Measurements from ENCODE around the gene LKAAEAR1.
"Not testable (repeated sequence)": the region's sequence is repeated elsewhere in the genome, so short reads cannot be mapped to it uniquely, and the experiment has no call there.

Gene LKAAEAR1

DNA sequence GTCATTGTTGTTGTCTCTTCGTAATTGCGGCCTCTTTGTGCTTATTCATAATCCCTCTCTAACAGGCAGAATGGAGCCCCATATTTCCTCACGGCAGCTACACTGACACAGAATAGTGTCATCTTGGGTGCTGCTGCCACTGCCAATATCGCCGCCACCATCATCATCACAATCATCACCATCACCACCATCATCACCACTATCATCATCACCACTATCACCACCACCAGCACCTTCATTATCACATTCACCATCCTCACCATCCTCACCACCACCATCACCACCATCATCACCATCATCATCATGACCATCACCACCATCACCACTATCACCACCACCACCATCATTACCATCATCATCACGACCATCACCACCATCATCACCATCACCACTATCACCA, 12.3 kb upstream of the LKAAEAR1 start:
- no peak for DNase-seq

DNA sequence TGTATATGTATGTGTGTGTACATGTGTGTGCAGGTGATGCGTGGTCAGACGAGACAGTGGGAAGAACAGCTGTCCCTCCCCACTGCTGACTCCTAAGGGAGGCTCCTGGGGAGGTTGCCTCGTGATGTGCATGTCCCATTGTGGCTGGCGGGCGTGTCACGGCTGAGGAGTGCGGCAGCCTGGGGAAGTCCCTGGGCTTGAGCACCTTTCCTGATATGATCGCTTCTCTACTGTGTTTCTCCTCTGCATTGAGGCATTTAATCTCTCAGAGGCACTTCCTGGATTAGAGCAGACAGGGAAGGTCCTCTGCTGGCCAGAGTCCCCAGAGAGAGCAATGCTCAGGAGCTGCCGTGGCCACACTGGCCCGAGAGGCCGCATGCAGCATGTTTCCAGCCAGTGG, 11.7 kb upstream of the LKAAEAR1 start:
- no peak for DNase-seq

DNA sequence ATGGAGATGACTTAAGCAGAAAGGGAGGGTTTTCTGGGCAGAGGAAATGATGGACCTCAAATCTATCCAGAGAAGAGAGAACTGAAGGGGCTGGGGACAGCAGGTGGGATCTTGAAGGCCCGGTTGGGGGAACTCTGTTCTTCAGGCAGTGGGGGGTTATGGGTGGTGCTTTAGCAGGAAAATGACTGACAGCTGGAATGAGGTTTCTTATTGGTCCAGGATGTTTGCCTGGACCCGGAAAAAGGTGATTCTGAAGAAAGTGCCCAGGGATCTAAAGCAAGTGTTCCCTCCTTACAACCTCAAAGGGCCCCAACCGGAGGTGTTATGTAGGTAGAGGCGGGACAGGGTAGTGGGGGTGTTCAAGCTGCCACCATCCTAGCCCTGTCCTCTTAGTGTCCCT, 11.3 kb upstream of the LKAAEAR1 start:
- DNase-seq = no peak

DNA sequence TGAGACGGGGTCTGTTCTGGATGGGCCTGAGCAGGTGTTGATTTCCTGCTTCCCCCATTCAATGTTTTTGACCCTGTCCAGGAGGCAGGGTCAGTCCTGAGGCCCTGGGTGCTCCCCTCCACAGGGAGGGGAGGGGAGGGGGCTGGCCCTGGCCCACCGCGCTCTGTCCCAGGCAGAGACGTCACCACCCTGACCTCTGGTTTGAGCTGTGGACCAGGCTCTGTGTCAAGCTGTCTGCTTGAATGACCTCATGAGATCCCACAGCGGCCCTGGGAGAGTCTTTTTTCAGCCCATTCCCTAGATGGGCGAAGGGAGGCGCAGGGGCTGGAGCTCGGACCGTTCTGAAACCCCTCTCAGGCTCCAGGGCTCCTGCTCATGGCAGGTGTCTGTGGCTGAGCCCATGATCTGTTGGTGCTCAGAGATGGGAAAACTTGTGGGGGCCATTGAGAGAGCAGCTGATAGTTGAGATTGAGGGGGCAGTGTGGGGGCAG, 8.9 kb upstream of the LKAAEAR1 start:
- no peak for DNase-seq

DNA sequence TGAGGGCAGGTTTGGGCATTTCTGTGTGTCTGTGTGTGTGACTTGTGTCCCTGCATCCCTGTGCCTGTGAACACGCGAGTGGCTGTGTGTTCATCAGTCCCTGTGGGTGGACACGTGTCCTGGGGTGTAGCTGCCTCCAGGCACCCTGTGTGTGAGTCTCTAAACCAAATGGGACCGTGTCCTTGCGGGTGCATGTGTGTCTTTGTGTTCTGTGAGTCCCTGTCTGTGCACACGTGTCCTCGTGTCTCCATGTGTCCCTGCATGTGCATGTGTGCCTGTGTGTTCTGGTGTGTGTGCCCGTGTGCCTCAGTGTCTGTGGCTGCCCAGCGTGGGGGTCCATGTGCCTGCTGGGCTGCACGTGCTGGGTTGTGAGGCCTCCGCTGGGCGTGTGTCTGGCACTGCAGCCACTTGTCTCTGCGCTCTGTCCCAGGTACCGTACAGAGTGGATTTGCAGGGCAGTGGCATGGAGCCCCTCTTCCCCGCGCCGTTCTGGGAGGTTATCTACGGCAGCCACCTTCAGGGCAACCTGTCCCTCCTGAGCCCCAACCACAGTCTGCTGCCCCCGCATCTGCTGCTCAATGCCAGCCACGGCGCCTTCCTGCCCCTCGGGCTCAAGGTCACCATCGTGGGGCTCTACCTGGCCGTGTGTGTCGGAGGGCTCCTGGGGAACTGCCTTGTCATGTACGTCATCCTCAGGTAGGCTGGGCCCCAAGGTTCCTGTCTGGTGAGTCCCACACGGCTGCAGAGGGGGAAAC, 8.2 kb upstream of the LKAAEAR1 start:
- no peak for DNase-seq

DNA sequence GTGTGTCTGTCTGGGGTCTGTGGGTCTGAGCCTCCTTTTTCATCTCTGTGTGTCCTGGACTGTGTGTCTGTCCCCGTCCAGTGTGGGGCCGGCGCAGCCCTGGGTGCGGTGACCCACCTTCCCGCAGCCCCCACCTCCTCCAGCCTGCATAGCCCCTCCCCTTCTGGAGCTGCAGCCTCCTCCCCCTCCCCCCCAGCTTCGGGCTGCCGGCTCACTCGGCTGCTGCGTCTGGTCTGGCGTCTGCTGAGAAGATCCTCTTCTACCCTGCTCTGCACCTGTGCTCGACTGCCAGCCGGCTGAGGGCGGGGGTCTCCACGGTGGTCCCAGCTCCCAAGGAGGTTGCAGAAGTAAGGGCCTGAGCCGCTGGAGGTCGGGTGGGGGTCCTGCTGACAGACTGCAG, 7.6 kb upstream of the LKAAEAR1 start:
- no peak for DNase-seq

DNA sequence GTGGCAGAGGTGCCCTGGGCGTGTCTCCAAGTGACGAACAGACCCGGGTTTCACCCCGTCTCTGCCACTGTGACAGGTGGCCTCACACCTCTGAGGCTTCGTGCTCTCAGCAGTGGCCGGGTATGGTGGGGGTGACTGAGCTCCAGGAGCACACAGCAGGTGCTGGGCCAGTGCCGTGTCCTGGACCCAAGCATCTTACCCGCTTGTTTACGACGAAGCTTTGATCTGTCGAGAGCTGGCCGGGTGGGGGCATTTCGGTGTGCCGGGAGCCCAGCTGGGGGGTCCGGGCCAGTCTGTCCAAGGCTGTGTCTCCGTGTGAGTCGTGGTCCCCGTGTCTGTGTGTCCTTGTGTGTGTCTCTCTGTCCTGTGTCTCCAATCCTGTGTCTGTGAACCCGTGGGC, 7.1 kb upstream of the LKAAEAR1 start:
- no peak for DNase-seq

DNA sequence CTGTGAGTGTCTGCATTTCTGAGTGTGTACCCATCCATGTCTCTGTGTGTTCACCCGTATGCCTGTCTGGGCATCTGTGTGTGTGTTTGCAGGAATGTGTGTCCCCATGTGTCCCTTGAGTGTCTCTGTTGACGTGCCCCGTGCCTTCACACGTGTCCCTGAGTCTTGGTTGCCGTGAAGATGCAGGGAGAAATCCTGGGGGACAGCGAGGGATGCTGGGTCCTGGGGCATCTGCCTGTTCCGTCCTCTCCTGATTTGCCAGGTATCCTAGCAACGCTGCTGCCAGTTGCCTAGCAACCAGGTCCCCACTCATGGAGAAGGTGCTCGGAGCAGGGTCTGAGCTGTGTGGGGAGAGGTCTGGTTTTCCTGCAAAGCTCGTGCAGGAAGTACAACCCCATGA, 6.0 kb upstream of the LKAAEAR1 start:
- no peak for DNase-seq

DNA sequence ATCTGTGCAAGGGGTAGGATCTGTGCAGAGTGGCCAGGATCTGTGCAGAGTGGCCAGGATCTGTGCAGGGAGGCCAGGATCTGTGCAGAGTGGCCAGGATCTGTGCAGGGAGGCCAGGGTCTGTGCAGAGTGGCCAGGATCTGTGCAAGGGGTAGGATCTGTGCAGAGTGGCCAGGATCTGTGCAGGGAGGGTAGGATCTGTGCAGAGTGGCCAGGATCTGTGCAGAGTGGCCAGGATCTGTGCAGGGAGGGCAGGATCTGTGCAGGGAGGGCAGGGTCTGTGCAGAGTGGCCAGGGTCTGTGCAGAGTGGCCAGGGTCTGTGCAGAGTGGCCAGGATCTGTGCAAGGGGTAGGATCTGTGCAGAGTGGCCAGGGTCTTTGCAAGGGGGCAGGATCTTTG, 4.4 kb upstream of the LKAAEAR1 start:
- DNase-seq = not testable (repeated sequence)

DNA sequence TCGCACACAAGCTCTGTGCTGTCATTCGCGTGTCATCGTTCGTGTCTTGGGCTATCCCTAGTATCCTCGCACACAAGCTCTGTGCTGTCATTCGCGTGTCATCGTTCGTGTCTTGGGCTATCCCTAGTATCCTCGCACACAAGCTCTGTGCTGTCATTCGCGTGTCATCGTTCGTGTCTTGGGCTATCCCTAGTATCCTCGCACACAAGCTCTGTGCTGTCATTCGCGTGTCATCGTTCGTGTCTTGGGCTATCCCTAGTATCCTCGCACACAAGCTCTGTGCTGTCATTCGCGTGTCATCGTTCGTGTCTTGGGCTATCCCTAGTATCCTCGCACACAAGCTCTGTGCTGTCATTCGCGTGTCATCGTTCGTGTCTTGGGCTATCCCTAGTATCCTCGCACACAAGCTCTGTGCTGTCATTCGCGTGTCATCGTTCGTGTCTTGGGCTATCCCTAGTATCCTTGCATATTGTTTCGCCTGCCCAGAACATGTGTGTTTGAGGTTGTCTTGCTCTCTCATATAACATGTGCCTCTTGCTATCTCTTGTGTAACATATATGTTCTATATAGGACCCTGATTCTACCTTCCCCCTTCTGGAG, 3.1 kb upstream of the LKAAEAR1 start:
- DNase-seq = not testable (repeated sequence)

DNA sequence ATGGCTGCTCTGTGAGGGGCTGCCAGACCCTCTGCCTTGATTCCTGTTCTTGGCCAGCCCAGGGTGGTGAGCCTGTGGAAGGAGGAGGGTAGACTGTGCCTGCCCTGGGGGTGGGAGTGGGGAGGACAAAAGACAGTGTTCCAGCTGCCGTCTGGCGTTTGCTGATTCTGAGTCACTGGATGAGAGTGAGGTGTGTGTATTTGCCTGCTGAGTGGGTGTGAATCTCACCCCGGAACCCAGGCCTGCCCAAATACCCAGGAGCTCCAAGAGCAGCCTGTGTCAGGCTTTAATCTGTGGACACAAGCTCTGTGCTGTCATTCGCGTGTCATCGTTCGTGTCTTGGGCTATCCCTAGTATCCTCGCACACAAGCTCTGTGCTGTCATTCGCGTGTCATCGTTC, 2.6 kb upstream of the LKAAEAR1 start:
- DNase-seq = no peak

DNA sequence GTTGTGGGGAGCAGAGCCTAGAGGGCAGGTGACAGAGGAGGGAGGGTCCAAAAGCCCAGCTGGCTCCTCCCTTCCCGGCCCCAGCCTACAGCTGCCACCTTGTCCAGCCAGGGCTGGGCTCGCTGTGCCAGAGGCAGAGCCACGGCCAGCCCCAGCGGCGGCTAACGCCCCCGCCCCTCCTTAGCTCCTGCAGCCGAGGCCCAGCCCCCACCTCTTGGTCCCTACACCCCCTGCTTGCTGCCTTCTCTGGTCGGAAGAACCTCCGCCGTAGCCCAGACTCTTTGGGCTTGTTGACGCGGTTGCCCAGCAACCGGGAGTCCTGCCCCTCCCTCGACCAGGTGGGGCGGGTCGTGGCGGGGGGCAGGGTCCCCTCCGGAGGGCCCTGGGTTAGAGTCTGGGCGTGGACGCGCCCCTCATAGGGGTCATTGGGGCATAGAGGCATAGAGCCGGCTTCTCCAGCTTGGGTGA, 521 bp upstream of the LKAAEAR1 start:
- DNase-seq = no peak

DNA sequence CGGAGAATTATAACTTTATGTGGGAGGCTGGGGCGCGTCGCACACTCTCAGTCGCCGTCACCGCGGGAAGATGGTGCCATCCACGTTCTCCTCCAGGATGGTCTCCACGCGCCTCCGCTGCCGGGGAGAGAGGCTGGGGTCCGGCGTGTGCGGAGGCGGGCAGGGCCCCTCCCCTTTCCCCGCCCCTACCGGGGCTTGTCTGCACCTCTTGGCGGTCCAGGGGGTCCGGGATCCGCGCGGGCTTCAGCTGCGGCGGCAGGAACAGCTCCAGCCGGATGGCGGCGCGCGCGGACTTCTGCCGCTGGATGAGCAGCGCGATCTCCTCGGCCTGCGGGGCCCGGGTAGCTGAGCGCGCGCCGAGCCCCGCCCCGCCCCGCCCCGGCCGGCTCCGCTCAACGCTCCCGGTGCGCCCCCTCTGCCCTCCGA, 807 bp downstream of the LKAAEAR1 start:
- DNase-seq = peak; percentile 81

DNA sequence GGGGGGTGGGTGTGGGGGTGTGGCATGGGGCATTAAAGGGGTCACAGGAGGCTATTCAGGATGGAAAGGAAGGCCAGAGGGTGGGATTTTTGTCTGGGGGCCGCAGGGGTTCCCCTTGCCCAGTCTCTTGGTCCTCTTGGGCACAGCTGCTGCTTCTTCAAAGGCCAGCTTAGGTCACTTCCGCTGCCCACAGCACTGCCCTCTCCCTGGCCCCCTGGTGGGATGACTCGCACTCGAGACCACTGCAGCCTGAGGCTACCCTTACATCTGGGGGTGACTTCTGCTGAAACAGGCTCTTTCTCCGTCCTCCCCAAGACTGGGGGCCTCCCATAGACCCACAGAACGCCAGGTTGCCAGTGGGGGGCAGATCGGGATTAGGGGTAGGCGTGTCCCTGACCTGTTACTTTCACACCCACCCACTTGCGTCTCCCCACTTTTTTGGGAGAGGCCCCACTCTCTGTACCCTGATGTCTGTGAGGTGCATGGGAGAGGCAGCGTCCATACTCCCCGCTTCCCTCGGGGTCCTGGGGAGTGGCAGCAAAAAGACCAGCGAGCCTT, 1.3 kb downstream of the LKAAEAR1 start:
- no peak for DNase-seq

DNA sequence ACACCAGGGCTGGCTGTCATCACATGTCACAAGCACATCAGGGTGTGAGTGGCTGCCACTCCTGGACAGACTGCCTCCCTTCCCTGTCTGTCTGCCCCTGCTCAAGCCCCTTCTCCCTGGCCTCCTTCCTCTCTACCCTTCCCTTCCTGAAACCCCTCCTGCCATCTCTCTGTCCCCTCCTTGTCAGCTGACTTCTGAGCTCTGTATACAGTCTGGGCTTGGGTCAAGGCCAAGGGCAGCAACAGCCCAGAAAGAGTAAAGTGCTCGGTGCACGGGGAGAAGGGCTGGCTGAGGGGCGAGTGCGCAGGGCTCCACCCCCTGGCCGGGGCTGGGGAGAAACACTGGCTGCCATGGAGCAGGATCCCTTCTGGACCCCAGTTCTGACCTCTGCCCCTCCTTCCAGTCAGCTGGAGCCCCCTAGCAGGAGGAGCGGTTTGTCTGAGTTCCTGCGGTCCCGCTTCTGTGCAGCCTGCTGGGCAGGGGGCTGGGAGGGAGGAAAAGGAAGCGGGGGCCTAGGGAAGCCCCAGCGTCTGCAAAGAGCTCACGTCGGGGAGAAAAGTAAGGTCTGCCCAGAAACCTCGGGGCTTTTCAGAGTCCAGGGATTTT, 2.0 kb downstream of the LKAAEAR1 start:
- no peak for DNase-seq

DNA sequence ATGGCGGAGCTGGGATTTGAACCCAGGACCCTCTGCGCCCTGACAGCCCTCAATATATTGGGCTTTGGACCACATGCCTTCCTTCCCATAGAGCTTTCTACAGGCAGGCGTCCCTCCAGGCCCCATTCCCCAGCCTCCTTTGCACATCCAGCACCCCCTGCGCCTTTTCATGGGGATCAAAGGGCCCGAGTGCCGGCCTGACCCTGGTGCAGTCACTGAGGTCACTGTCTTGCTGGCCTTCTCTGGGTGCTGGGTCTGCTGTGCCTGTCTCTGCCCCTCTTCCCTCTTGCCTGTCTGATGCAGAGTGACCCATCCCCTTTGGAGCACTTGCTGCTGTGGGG, 2.6 kb downstream of the LKAAEAR1 start:
- DNase-seq = no peak

DNA sequence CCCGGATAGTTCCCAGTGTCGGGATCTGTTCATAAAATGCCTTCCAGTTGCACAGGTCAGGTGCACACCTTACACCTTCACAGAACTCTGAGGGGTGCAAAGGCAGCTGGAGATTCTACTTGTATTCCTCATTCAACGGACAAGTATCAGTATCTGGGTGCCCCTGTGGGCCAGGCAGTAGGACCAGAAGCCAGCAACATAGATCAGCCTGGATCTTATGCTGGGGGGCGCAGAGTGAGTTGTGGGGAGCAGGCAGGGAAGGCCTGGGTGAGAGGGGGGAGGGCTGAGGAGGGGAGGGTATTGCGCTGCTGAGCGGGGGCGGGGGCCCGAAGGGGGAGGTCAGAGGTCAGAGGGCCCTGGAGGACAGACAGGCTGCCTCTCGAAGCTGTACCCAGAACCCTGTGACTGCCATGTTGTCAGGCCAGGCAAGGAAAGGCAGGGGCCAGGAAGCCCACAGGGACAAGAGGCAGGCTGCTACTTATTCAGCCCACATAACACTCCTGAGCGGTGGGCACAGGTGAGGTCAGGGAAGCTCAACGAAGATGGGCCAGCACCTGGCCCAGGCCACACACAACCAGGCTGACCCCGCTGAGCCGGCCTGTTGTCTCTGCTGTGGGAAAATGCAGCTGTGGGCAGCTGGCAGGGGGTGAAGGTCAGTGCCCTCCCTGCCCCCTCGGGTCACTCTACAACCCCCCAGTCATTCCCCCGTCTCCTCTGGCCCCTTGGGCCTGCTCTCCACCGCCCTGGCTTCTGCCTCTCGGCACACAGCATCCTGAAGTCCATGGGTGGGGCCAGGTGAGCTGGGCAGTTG, 3.2 kb downstream of the LKAAEAR1 start:
- no peak for DNase-seq

DNA sequence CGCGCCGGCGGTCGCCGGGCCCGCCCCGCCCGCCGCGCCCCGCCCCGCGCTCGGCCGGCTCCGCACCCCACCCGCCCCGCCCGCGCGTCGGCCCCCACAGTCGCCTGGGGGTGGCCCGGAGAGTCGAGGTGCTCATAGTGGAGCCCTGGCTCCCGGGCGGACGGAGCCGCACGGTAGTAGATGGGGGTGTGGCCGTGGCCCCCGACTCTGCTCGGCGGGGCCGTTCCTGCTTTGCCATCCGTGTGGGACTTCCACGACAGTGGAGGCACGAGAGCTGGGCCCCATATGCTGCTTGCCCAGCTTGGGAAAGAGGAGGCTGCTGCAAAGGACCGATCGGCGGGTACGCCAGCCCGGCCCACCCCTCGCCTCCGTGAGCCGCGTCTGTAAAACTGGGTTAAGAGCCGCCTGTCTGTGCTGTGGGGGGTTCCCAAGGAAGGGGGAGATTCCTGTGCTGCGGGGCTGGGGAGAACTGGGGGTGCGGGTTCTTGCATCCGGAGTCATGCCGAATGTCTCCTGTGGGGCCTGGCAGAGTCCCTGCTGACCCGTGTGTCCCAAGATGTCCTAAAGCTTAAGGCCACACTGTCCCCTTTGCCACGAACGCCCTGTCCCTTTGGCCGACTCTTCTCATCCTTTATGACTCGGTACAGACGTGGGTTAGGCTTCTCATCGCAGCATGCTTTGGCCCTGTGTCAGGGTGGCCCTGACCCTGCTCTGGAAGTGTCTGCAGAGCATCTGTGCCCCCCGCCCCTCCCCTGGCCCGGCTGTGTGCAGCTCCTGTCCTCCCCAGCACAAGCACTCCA, 4.0 kb downstream of the LKAAEAR1 start, which contains the start of gene OPRL1:
Gene OPRL1, plus strand, starts transcription at position 70 of the 800 bp plus-strand sequence. CDS start 12,639 bp downstream, outside the sequence.
- no peak for DNase-seq

DNA sequence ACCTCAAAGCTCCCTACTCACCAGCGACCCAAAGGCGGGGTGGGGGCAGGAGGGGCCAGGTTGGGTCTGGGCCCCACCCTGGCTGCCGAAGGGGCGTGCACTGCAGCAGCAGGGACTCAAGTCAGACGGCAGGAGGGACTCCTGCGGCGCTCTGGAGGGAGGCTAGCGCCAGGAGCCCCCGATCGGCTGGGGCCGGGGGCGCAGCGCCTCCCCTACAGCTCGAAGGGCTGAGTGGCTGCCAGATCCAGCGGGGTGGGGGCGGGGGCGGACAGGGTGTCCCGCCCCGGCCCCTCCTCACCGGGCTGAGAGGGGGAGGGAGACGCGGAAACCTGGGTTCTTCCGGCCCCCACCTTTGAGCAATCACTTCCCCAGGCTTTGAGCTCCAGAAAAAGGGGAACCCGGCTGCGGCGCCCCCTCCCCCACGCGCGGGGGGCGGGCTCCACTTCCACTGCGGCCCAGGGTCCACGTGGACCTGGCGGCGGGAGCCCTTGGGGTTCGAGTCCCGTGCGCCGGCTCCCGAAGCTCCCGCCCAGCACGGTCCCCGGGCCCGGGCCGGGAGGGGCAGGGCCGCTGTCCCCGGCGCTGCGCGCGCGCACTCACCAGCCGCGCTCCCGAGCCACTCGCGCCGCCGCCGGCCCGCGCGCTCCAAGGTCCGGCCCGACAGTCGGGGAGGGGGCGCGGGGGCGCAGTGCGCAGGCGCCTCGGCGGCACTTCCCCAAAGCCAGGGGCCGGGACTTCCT, 4.8 kb downstream of the LKAAEAR1 start, which contains the start of gene RGS19:
Gene RGS19, minus strand, starts transcription at position 246 of the 740 bp plus-strand sequence. CDS start 2,632 bp downstream, outside the sequence.
- peak; percentile 85 for DNase-seq

DNA sequence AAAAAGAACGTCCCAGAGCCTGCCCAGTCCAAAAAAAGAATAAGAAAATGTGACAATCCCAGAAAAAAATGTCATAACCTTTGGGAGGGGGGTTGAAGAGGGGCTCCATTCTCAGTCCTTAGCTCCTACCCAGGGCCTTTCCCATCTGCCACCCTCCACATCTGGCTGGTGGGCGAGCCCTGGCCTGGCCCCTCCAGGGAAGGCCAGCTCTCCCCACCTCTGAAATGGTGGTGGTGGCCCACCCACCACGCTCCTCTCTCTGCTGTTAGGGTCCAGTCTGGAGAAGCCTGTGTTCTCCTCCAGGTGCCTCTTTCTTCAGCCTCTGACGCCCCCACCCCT, 5.3 kb downstream of the LKAAEAR1 start:
- no peak for DNase-seq

DNA sequence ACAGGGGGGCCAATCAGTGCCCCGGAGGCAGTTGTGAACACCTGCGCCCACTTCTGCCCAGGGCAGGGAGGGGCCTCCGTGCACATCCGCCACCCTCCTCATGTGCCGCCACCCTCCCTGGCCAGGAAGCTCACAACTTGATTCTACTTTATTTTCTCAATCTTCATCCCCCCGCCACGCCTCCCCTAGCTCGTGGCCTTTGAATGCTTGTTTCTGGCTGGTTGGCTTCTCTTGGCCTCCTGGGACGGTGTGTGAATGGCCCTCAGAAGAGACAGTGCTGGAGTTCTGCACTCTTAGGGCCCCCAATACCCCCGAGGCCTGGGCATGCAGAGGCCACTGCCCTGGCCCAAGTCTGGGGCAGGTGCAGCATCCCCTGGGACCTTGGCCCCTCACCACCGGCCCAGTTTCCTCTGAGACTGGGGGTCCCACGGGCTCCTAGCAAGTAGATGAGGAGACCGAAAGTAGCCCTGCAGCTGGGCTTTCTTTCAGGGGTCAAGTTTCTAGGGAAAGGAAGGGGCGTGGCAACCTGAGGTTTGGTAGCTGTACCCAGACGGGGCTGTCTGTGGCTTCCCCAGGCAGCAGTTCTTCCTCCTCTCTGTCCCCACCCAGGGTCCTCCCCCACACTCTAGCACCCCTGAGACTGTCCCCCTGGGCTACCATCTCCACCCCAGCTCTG, 6.2 kb downstream of the LKAAEAR1 start:
- DNase-seq = peak; percentile 78
